C4-2B (cell line): ENCODE results near the gene CLCF1.

Experiments
- ZFX ChIP-seq: fragments of 450-650 bp; IDR thresholded peaks from 2 replicates; pipeline ENCODE4 v1.6.1; 2017
- TF ChIP-seq, protein P1 (sequence below): fragments of 450-650 bp; conservative IDR thresholded peaks from 2 replicates; pipeline ENCODE4 v1.5.1; 2017; ENCODE audit warnings: mild to moderate bottlenecking

DNA sequence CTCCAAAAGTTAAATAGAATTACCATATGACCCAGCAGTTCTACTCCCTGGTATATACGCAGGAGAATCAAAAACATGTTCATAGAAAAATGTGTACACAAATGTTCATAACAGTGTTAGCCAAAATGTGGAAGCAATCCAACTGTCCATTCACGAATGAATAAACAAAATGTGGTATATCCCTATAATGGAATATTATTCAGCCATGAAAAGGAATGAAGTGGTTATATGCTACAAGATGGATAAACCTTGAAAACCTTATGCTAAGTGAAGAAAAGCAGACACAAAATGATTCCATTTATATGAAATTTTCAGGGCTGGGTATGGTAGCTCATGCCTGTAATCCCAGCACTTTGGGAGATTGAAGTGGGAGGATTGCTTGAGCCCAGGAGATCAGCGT lies 36.1 kb downstream of the CLCF1 start:
- TF ChIP-seq, protein P1, sequence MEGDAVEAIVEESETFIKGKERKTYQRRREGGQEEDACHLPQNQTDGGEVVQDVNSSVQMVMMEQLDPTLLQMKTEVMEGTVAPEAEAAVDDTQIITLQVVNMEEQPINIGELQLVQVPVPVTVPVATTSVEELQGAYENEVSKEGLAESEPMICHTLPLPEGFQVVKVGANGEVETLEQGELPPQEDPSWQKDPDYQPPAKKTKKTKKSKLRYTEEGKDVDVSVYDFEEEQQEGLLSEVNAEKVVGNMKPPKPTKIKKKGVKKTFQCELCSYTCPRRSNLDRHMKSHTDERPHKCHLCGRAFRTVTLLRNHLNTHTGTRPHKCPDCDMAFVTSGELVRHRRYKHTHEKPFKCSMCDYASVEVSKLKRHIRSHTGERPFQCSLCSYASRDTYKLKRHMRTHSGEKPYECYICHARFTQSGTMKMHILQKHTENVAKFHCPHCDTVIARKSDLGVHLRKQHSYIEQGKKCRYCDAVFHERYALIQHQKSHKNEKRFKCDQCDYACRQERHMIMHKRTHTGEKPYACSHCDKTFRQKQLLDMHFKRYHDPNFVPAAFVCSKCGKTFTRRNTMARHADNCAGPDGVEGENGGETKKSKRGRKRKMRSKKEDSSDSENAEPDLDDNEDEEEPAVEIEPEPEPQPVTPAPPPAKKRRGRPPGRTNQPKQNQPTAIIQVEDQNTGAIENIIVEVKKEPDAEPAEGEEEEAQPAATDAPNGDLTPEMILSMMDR = no peak
- no peak for TF ChIP-seq ZFX
